ENCODE data around the gene FOXL3.

DNA sequence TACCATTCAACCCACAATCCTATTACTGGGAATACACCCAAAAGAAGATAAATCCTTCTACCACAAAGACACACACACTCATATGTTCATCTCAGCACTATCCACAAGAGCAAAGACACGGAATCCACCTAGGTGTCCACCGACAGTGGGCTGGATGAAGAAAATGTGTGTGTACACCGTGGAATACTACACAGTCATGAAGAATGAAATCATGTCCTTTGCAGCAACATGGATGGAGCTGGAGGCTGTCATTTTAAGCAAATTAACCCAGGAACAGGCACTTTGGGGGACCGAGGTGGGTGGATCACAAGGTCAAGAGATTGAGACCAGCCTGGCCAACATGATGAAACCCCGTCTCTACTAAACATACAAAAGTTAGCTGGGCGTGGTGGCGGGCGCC is 8.3 kb upstream of the FOXL3 start:
- TF ChIP-seq RAD21 (IDR thresholded peaks at IDR 0.05), result no peak
- TF ChIP-seq TAF1 (conservative IDR thresholded peaks at IDR 0.05), result no peak
- TF ChIP-seq CTCF (IDR thresholded peaks at IDR 0.05; ENCODE audit: low read depth, low read length, missing input control), result no peak
- TF ChIP-seq GABPA (IDR thresholded peaks at IDR 0.05 in 1 of 2, conservative IDR thresholded peaks at IDR 0.05 in 1 of 2), result no peak
- TF ChIP-seq SP1 (IDR thresholded peaks at IDR 0.05), result no peak
- no peak for TF ChIP-seq EGR1 (IDR thresholded peaks at IDR 0.05; ENCODE audit: low read depth in 2 of 2)
- no peak for TF ChIP-seq YY1 (IDR thresholded peaks at IDR 0.05)
- TF ChIP-seq, protein P1, sequence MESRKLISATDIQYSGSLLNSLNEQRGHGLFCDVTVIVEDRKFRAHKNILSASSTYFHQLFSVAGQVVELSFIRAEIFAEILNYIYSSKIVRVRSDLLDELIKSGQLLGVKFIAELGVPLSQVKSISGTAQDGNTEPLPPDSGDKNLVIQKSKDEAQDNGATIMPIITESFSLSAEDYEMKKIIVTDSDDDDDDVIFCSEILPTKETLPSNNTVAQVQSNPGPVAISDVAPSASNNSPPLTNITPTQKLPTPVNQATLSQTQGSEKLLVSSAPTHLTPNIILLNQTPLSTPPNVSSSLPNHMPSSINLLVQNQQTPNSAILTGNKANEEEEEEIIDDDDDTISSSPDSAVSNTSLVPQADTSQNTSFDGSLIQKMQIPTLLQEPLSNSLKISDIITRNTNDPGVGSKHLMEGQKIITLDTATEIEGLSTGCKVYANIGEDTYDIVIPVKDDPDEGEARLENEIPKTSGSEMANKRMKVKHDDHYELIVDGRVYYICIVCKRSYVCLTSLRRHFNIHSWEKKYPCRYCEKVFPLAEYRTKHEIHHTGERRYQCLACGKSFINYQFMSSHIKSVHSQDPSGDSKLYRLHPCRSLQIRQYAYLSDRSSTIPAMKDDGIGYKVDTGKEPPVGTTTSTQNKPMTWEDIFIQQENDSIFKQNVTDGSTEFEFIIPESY (IDR thresholded peaks at IDR 0.05), result no peak
- TF ChIP-seq FOXA2 (IDR thresholded peaks at IDR 0.05), result no peak
- TF ChIP-seq JUND (IDR thresholded peaks at IDR 0.05), result no peak
- TF ChIP-seq HNF4A (conservative IDR thresholded peaks at IDR 0.05), result no peak
- no peak for TF ChIP-seq HNF4G (IDR thresholded peaks at IDR 0.05)

Measured in liver (tissue), 3 donors.